GM18526 (cell line): ENCODE measurements around the gene NLE1.

ENCODE experiments used
- POLR2A ChIP-seq: IDR thresholded peaks from 3 replicates; pipeline ENCODE4 v1.6.1; 2011; ENCODE audit not compliant: insufficient read length; ENCODE audit errors: extremely low read depth

The NLE1 gene

DNA sequence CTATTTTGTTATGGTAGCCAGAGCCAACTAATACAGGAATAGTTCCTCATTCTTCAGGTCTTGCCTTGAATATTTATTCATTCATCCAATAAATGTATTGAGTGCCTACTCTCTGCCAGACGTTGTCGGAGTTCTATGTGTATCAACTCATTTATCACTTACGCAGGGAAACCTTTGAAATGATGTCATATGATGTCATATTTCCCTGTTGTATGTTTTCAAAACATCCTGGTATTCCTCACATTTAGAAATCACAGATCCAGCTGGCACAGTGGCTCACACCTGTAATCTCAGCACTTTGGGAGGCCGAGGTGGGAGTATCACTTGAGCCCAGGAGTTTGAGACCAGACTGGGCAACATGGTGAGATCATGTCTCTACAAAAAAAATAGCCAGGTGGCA is 2.7 kb upstream of the NLE1 start:
- TF ChIP-seq POLR2A, result no peak

DNA sequence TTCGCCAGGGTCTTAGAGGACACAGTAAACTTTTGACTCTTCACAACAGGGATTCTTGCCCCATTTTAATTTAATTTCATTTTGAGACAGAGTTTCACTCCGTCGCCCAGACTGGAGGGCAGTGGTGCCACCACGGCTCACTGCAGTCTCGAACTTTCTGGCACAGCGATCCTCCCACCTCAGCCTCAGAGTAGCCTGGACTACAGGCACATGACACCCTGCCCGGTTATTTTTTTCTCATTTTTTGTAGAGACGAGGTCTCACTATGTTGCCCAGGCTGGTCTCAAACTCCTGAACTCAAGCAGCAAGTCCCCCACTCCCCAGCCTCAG is 329 bp upstream of the NLE1 start:
- no peak for TF ChIP-seq POLR2A

GRCh38 chr17:35138218-35138617 is 3.9 kb downstream of the NLE1 start:
- no peak for TF ChIP-seq POLR2A

DNA sequence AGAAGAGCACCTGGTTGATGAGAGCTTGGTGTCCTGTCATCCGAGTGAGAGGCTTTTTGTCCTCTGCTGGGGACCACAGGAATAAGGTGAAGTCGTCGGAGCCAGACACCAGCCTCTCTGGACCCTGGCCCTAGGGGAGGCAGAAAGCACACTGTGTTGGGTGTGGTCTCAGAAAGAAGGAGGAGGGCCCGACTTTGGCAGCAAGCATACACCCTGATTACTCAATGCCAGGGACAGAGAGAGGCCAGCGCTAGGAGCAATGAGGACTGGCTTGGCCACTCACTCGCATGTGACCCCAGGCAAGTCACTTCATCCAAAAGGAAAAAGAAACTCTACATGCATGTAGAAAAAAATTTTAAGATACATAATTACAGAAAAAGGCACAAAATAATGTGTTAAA is 6.8 kb downstream of the NLE1 start:
- no peak for TF ChIP-seq POLR2A

GRCh38 chr17:35132816-35133550 is 9.1 kb downstream of the NLE1 start:
- TF ChIP-seq POLR2A, result no peak

DNA sequence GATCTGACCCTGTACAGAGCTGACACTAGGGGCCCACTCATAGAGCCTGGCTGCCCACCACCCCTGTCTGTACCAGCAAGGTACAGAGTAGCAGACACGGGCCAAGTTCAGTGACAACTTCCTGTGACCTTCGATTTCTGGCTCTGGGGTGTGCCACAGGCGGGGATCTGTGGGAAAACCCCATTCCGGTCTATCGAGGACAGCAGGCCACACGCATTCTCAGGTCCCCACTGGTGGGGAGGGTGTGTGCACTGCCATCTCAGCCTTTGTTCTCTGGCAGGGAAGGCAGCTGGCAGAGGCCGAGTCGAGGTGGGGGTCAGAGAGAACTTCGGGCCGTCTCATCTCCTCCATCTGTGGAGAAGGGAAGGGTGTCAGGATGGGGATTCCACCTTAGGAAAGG is 10.0 kb downstream of the NLE1 start:
- TF ChIP-seq POLR2A, result no peak

DNA sequence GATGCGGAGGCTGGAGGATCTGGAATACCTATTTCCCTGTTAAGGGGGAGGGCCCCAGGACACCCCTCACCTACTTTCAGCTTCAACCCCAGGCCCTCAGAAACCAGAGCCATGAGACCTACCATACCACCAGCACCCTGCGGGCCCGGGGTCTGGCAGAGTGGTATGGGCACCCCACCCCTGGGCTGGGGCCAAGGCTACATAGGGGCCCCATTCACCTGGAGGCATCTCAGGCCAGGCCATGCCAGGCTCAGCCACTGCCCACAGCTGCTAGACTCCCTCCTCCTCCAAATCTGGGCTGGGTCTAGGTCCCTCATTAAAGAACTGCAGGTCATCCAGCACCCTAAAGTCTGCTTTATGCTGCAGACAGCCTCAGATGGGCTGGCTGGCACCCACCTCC is 11.7 kb downstream of the NLE1 start:
- TF ChIP-seq POLR2A, result no peak

DNA sequence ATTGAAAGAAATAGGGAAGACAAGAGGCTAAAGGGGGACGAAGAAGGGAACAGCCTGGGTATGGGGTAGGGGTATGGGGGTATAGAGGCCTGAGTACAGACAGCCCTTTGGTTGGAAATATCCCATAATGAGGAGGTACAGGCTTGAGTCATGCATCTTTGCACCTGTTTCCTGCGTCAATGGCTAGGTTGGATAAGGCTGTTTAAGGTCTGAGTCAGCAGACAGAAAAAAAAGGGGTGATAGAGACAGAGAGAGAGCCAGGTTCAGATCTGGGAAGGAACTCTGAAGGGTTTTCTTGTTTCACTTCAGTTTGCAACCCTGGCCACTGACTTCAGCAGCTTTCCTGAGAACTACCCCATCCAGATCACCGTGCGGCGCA is 12.1 kb downstream of the NLE1 start:
- no peak for TF ChIP-seq POLR2A

DNA sequence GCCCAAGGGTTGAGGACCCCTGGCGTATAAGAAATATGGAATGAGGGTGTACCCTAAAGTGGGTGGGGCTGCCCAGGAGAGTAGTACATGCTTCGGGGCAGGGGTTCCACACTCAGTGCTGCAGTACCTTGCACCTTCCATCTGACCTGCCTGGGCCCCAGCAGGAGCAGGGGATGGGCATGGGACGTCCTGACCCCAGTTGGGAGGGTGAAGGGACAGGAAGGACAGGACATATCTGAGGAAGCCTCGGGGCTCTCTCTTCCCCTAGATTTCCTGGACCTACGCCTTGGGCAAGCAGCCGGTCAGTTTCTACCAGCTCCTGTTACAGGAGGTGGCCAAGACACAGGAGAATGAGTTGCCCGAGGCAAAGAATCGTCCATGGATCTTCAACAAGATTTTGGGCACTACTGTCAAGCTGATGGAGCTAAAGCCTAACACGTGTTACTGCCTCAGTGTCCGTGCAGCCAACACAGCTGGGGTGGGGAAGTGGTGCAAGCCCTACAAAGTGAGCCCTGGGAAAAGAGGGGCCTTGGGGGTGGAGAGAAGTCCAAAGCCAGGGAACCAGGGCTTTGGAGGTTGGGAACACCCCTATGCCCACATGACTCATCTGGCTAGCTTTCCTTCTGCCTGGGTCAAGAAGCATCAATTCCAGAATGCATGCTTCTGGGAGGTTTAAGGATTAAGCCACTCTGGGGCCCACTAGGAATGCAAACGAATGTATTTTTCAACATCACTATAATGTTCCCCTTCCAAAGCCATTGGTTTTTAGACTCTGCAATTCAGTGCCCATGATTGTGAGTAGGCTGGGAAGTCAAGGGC is 12.7 kb downstream of the NLE1 start:
- TF ChIP-seq POLR2A, result no peak

GRCh38 chr17:35127751-35128514 is 14.2 kb downstream of the NLE1 start:
- no peak for TF ChIP-seq POLR2A

- TF ChIP-seq POLR2A, result no peak
These were observed 20.8 kb downstream of the NLE1 start, which contains the start of gene FNDC8 for GRCh38 chr17:35121315-35121714. FNDC8 (plus strand) TSS chr17:35121615; CDS start chr17:35121694, 79 bp downstream.

GRCh38 chr17:35119370-35120165 is 22.5 kb downstream of the NLE1 start, which contains the start of gene RAD51D:
RAD51D (minus strand) TSS chr17:35119860; CDS start chr17:35119613, 247 bp downstream.
- TF ChIP-seq POLR2A, result peak; percentile 53

DNA sequence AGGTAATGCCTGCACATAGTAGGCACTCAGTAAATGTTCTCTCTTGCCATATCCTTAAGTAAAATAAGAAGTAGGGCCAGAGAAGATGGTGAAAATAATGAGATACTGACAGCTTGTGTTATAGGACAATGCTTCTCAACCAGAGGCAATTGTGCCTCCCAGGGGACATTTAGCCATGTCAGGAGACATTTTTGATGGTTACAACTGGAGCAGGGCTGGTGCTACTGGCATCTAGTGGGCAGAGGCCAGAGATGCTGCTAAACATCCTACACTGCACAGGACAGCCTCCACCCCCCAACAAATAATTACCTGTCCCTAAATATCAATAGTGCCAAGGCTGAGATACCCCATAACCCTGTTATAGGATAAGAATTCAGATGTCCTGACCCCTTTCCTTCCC is 24.1 kb downstream of the NLE1 start:
- TF ChIP-seq POLR2A, result no peak

DNA sequence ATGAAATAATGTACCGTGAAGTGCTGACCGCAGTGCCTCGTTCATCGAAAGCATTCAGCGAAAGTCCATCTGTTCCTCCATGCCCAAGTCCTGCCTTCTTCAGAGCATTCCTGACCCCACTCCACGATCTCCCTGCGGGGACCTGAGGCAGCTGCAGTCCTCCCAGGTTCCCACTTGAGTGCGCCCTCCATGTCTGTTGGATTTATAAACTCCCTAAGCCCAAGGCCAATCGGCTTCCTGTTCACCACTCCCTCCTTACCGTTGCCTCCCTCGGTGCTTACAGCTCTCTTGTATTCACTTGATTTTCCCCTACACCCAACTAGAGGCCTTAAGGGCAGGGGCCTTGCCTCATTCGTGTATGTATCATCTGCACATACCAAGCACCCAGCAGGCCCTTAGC is 25.3 kb downstream of the NLE1 start:
- no peak for TF ChIP-seq POLR2A
